ACC112 (cell line): Measurements from ENCODE around the gene CD69.
A peak's percentile ranks its signal among the peaks of the same experiment; 100 is the strongest.
"Not testable (repeated sequence)": the region's sequence is repeated elsewhere in the genome, so short reads cannot be mapped to it uniquely, and the experiment has no call there.

Source experiments
- H2AFZ ChIP-seq: fragments of 200-600 bp; sonication (generic); one replicate; pipeline ENCODE4 v1.6.0; 2017; ENCODE audit warnings: antibody characterized with exemption, low read length; ENCODE audit not compliant: unreplicated experiment
- H3K27ac ChIP-seq: fragments of 200-600 bp; sonication (generic); 2 replicates; pipeline ENCODE4 v1.5.1; 2014; ENCODE audit warnings: low read depth, mild to moderate bottlenecking, antibody characterized with exemption, low read length, moderate library complexity
- H3K27me3 ChIP-seq: fragments of 200-600 bp; sonication (generic); 2 replicates; pipeline ENCODE4 v1.6.1; 2014; ENCODE audit warnings: mild to moderate bottlenecking, antibody characterized with exemption, low read length, moderate library complexity, mixed read lengths; ENCODE audit not compliant: insufficient read depth
- H3K36me3 ChIP-seq: fragments of 200-600 bp; sonication (generic); 2 replicates; pipeline ENCODE4 v1.6.1; 2016; ENCODE audit warnings: mild to moderate bottlenecking, antibody characterized with exemption, low read length, moderate library complexity, mixed read lengths; ENCODE audit not compliant: insufficient read depth
- H3K4me1 ChIP-seq: fragments of 200-600 bp; sonication (generic); one replicate; pipeline ENCODE4 v1.6.1; 2016; ENCODE audit warnings: low read length, mixed read lengths; ENCODE audit not compliant: insufficient read depth, unreplicated experiment, control insufficient read depth
- H3K4me3 ChIP-seq: fragments of 200-600 bp; sonication (generic); 2 replicates; pipeline ENCODE4 v1.5.1; 2014; ENCODE audit warnings: mild to moderate bottlenecking, low read depth, low read length
- H3K79me2 ChIP-seq: fragments of 200-600 bp; sonication (generic); one replicate; pipeline ENCODE4 v1.6.0; 2016; ENCODE audit warnings: low read length; ENCODE audit not compliant: control insufficient read depth, unreplicated experiment, insufficient read depth

CD69 gene

DNA sequence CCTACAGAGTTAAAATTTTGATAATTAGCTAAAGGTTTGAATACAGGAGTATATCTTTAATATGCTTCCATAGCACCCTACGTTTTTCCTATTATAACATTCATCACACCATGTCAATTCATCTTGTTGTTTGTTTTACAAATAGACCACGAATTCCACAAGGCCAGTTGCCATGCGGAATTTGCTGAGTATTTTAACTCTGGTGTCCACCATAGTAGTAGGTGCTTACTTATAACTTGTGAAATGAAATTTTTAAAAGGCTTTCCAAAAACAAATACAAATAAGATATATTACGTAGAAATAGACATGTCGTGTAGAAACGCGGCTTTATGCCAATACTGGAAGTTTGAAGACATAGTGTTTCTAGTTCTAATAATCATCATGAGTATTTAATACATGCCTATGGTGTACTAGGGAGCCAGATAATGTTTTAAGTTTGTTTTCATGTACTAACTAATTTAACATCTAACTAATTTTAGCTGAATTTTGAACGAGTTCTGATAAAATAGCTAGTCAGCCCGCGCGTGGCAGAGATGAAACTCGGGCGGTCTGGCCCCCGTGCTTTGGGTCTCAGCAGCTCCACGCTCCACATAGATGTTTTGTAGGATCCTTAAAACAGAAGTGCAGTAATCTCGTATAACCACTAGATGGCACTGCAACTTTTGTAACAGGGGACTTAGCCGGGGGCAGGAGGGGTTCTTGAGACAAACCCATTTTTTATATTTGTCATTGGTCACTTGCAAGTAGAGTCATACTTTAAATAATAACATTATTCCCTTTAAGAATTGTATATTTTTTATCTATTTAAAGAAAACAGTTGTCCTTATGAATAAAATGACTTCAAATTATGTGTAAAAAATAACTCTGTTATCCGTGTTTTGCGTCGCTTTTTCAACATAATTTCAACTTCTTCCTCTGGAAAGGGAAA lies 10.2 kb downstream of the CD69 start:
- Histone ChIP-seq H3K79me2 (no peaks in the 10 kb centered on the region), H2AFZ (peak overlapping the region; percentile 7), H3K27ac (no peak overlapping the region), H3K4me3 (peak overlapping the region; percentile 66), H3K36me3 (no peaks in the 10 kb centered on the region), H3K27me3 (peaks cover 9% of the 10 kb centered on the region), H3K4me1 (no peaks in the 10 kb centered on the region)

DNA sequence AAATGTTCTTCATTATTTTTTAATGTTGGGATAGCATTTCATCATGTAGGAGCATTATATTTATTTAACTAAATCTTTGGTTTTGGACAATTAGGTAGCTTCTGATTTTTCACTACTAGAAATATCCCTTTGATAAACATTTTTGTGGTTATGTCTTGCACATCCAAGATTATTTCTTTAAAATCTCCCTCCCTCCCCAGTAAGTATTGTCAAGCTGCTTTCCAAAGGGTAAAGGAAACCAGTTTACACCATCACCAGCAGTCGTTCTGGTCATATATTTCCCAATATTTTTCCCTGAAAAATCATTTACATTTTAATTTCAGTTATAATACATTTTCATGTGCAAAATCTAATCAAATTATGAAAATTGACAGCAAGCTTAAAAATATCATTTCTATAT lies 11.1 kb downstream of the CD69 start:
- Histone ChIP-seq H3K36me3 (no peaks in the 10 kb centered on the region), H3K4me3 (no peak overlapping the region), H3K79me2 (no peaks in the 10 kb centered on the region), H2AFZ (no peak overlapping the region), H3K27ac (no peak overlapping the region), H3K27me3 (peaks cover 9% of the 10 kb centered on the region), H3K4me1 (no peaks in the 10 kb centered on the region)

- Histone ChIP-seq H3K79me2 (no peaks in the 10 kb centered on the region), H3K27ac (no peak overlapping the region), H3K36me3 (no peaks in the 10 kb centered on the region), H3K4me1 (no peaks in the 10 kb centered on the region), H2AFZ (no peak overlapping the region), H3K27me3 (no peaks in the 10 kb centered on the region; the same call in 1 of the 2 replicates), H3K4me3 (no peak overlapping the region)
Measured at GRCh38 chr12:9745199-9745598, 15.5 kb downstream of the CD69 start.

- Histone ChIP-seq H3K4me3 (no peak overlapping the region), H3K27me3 (no peaks in the 10 kb centered on the region; the same call in 1 of the 2 replicates), H3K27ac (no peak overlapping the region), H2AFZ (no peak overlapping the region), H3K4me1 (no peaks in the 10 kb centered on the region), H3K36me3 (no peaks in the 10 kb centered on the region), H3K79me2 (no peaks in the 10 kb centered on the region)
Measured at GRCh38 chr12:9742661-9743060, 18.0 kb downstream of the CD69 start.

GRCh38 chr12:9741726-9742125 lies 19.0 kb downstream of the CD69 start:
- Histone ChIP-seq H3K79me2 (no peaks in the 10 kb centered on the region), H3K4me3 (no peak overlapping the region), H2AFZ (no peak overlapping the region), H3K36me3 (no peaks in the 10 kb centered on the region), H3K27me3 (no peaks in the 10 kb centered on the region; the same call in 1 of the 2 replicates), H3K4me1 (no peaks in the 10 kb centered on the region), H3K27ac (no peak overlapping the region)

DNA sequence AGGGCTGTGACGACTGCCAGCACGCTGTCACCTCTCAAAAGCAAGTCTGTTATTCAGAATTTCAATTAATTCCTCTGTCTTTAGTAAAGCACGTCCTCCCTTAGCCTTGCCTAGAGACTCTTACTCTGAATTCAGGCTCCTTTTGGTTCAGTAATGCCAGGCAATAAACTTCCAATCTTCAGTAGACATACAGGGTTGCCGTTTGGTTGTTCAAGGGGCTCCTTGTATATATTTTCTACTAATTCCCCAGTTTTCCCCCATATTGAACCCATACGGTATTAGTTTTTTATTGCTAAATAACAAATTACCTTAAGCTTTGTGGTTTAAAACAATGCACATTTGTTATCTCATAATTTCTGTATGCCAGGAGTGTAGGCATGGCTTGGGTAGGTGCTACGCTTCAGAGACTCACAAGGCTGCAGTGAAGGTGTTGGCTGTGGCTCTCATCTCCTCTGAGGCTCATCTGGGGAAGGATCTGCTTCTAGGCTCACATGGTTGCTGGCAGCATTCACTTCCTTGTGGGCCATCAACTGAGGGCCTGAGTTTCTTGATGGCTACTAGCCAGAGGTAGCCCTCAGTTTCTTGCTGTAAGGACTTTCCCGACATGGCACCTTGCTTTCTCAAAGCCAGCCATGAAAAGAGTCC lies 20.5 kb downstream of the CD69 start:
- Histone ChIP-seq H3K4me1 (no peaks in the 10 kb centered on the region), H3K27ac (no peak overlapping the region), H3K4me3 (no peak overlapping the region)

DNA sequence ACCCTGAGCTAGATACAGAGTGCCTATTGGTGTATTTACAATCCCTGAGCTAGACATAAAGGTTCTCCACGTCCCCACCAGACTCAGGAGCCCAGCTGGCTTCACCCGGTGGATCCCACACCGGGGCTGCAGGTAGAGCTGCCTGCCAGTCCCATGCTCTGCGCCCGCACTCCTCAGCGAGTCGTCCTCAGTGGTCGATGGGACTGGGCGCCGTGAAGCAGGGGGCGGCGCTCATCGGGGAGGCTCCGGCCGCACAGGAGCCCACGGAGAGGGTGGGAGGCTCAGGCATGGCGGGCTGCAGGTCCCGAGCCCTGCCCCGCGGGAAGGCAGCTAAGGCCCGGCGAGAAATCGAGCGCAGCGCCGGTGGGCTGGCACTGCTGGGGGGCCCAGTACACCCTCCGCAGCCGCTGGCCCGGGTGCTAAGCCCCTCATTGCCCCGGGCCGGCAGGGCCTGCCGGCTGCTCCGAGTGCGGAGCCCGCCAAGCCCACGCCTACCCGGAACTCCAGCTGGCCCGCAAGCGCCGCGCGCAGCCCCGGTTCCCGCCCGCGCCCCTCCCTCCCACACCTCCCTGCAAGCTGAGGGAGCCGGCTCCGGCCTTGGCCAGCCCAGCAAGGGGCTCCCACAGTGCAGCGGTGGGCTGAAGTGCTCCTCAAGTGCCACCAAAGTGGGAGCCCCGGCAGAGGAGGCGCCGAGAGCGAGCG lies 21.1 kb downstream of the CD69 start:
- not testable (repeated sequence) for H3K4me1 ChIP-seq, H3K27me3 ChIP-seq, H2AFZ ChIP-seq, H3K4me3 ChIP-seq, H3K36me3 ChIP-seq, H3K79me2 ChIP-seq, H3K27ac ChIP-seq

More for the DNA sequence above, 20.5 kb downstream of the CD69 start:
- no peaks in the 10 kb centered on the region for H3K79me2 ChIP-seq
- H3K27me3 ChIP-seq = no peaks in the 10 kb centered on the region; the same call in 1 of the 2 replicates
- H2AFZ ChIP-seq = no peak overlapping the region
- no peaks in the 10 kb centered on the region for H3K36me3 ChIP-seq

- not testable (repeated sequence) for H3K4me1 ChIP-seq, H2AFZ ChIP-seq, H3K79me2 ChIP-seq, H3K27me3 ChIP-seq, H3K27ac ChIP-seq, H3K36me3 ChIP-seq, H3K4me3 ChIP-seq
Measured at GRCh38 chr12:9738905-9739304, 21.8 kb downstream of the CD69 start.

- Histone ChIP-seq H3K36me3 (no peaks in the 10 kb centered on the region), H3K27me3 (no peaks in the 10 kb centered on the region; the same call in 1 of the 2 replicates), H3K4me3 (no peak overlapping the region), H3K27ac (no peak overlapping the region), H3K79me2 (no peaks in the 10 kb centered on the region), H3K4me1 (no peaks in the 10 kb centered on the region), H2AFZ (no peak overlapping the region)
Measured at GRCh38 chr12:9736936-9737705, 23.6 kb downstream of the CD69 start.

- no peaks in the 10 kb centered on the region; the same call in 1 of the 2 replicates for H3K27me3 ChIP-seq
- no peak overlapping the region for H3K27ac ChIP-seq
- no peaks in the 10 kb centered on the region for H3K36me3 ChIP-seq
- H3K4me3 ChIP-seq = no peak overlapping the region
- no peak overlapping the region for H2AFZ ChIP-seq
- H3K79me2 ChIP-seq = no peaks in the 10 kb centered on the region
- H3K4me1 ChIP-seq = no peaks in the 10 kb centered on the region
Measured at GRCh38 chr12:9735601-9736000, 25.1 kb downstream of the CD69 start.
